Transverse colon (tissue), 3 donors: Measurements from ENCODE around the gene SMCP.

Experiments used
- EP300 ChIP-seq: sonication (generic); formaldehyde crosslinking; IDR thresholded peaks from one replicate; pipeline ENCODE4 v1.6.1; 2017; ENCODE audit warnings: antibody characterized with exemption, low read depth
- POLR2A ChIP-seq: fragments of 450-650 bp; IDR thresholded peaks from one replicate; pipeline ENCODE4 v1.6.1; 2016; ENCODE audit warnings: antibody characterized with exemption, mild to moderate bottlenecking, moderate library complexity
- TF ChIP-seq, protein P1 (sequence below), 5 experiments: fragments of 200-600 bp in 3 of 5; fragments of 450-650 bp in 2 of 5; sonication (generic) in 3 of 5; IDR thresholded peaks; 1 replicate in 2 of 5; 2 replicates in 3 of 5; pipeline ENCODE4 v1.5.1; 2016 to 2017; ENCODE audit warnings: antibody characterized with exemption in 5 of 5, inconsistent platforms in 3 of 5, mild to moderate bottlenecking in 2 of 5, moderate library complexity in 1 of 5

DNA sequence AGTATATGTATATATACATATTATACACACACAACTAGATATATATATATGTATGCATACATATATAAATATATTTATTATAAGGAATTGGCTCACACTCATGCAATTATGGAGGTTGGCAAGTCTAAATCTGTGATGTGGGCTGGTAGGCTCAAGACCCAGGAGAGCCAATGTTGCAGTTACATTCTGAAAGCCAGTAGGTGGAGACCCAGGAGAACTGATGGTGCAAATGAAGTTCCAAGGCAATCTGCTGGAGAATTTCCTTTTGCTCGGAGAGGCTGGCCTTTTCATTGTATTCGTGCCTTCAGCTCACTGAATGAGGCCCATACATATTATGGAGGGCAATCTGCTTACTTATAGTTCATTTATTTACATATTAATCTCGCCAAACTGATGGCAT lies 39.7 kb downstream of the SMCP start:
- TF ChIP-seq, protein P1, sequence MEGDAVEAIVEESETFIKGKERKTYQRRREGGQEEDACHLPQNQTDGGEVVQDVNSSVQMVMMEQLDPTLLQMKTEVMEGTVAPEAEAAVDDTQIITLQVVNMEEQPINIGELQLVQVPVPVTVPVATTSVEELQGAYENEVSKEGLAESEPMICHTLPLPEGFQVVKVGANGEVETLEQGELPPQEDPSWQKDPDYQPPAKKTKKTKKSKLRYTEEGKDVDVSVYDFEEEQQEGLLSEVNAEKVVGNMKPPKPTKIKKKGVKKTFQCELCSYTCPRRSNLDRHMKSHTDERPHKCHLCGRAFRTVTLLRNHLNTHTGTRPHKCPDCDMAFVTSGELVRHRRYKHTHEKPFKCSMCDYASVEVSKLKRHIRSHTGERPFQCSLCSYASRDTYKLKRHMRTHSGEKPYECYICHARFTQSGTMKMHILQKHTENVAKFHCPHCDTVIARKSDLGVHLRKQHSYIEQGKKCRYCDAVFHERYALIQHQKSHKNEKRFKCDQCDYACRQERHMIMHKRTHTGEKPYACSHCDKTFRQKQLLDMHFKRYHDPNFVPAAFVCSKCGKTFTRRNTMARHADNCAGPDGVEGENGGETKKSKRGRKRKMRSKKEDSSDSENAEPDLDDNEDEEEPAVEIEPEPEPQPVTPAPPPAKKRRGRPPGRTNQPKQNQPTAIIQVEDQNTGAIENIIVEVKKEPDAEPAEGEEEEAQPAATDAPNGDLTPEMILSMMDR (IDR thresholded peaks at IDR 0.05), result no peak
- TF ChIP-seq POLR2A, result no peak
- TF ChIP-seq EP300, result no peak
